LNCAP (cell line): Measurements from ENCODE around the gene A1BG.

ENCODE experiments used
- CTCF ChIP-seq: fragments of 450-650 bp; IDR thresholded peaks from 2 replicates; pipeline ENCODE4 v1.5.1; 2017; ENCODE audit warnings: mild to moderate bottlenecking

Gene A1BG

GRCh38 chr19:58330458-58330857, 22.8 kb downstream of the A1BG start:
- TF ChIP-seq CTCF, result no peak

DNA sequence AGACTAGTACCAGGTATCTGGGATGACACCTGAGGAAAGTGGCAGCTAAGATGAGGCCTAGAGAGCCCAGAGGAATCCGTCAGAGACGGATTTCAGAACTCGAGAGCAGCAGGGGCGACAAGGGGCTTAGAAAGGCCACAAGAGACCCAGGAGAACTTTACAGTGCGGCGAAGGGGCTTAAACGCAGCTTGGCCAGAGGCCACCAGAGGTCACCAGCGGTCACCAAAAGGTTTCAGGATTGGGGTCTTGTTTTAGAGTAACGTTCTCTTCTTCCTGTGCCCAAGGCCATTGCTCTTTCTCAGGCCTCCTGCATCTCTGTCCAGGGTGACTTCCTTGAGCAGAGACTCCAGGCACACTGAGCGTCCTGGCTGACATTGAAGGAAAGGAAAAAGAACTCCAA, 24.3 kb downstream of the A1BG start:
- no peak; the same call in 1 of the 2 replicates for TF ChIP-seq CTCF

GRCh38 chr19:58326914-58327726, 26.2 kb downstream of the A1BG start, which contains the start of gene ZSCAN22:
Gene ZSCAN22 (plus strand): TSS chr19:58326994. CDS start chr19:58334803, 7,809 bp downstream.
- no peak for TF ChIP-seq CTCF

DNA sequence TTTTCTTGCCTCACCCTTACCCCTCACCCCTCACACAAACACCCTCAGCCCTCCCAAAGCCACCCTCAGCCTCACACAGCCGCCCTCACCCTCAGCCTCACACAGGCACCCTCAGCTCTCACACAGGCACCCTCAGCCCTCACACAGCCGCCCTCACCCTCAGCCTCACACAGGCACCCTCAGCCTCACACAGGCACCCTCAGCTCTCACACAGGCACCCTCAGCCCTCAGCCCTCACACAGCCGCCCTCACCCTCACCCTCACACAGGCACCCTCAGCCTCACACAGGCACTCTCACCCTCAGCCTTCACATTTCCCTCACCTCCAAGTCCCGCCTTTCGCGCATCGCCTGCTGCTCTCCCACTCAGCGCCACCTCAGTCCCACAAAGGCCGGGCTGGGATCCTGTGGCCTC, 26.8 kb downstream of the A1BG start:
- TF ChIP-seq CTCF, result no peak

- TF ChIP-seq CTCF, result no peak
Measured at GRCh38 chr19:58325311-58326022, 27.8 kb downstream of the A1BG start.

DNA sequence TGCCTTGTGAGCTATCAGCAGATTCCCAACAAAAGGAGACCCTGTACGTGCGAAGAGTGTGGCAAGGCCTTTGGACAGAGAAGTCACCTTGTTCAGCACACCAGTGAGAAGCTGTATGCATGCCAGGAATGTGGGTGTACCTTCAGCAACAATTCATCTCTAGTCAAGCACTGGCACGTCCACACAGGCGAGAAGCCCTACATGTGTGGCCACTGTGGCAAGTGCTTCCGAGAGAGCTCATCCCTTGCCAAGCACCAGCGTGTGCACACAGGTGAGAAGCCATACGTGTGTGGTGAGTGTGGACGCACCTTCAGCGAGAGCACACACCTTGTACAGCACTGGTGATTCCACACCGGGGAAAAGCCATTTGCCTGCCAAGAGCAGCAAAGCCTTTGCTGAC, 34.1 kb downstream of the A1BG start:
- TF ChIP-seq CTCF, result no peak

- no peak for TF ChIP-seq CTCF
Measured at GRCh38 chr19:58318297-58318696, 35.0 kb downstream of the A1BG start.
